ENCODE measurements around the gene SOX4.

DNA sequence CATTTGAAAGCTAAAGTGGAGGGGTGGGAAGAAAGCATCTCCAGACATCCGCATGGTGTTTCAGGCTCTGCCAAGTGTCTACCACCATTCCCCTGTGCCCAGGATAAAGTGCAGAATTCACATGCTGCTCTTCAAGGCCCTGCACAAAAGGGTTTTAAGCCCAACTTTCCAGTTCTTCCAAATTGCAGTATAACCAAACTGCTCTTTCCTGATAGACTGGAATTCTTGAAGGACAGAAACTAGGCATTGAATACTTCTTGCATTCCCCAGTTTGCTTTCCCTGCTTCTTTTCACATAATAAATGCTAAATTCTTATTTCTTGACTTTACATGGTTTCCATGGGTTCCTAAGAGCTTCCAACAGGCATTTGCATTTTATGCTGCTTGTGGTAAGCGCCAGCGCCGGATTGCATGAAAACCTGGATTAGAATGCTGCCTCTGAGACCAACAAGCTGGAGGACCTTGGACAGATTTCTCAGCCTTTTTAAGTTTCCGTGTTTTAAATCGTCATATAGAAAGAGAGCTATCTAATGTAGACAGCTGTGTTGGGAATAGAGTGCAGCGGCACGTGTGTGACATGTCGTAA is 7.9 kb downstream of the SOX4 start:
- TF ChIP-seq, protein P1, sequence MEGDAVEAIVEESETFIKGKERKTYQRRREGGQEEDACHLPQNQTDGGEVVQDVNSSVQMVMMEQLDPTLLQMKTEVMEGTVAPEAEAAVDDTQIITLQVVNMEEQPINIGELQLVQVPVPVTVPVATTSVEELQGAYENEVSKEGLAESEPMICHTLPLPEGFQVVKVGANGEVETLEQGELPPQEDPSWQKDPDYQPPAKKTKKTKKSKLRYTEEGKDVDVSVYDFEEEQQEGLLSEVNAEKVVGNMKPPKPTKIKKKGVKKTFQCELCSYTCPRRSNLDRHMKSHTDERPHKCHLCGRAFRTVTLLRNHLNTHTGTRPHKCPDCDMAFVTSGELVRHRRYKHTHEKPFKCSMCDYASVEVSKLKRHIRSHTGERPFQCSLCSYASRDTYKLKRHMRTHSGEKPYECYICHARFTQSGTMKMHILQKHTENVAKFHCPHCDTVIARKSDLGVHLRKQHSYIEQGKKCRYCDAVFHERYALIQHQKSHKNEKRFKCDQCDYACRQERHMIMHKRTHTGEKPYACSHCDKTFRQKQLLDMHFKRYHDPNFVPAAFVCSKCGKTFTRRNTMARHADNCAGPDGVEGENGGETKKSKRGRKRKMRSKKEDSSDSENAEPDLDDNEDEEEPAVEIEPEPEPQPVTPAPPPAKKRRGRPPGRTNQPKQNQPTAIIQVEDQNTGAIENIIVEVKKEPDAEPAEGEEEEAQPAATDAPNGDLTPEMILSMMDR (IDR thresholded peaks at IDR 0.05) = no peak
- no peak for TF ChIP-seq POLR2A (IDR thresholded peaks at IDR 0.05)

Data from lower leg skin (tissue), 3 donors.